Smooth muscle cell (in vitro differentiated cells): ENCODE measurements around the gene CPT1A. TPM values are rescaled to one million over a fixed set of nuclear protein-coding genes. Genes with fewer than 3 reads are reported as not detected.

ENCODE experiments used
- DNase-seq: peaks from one replicate; lab custom pipeline; 2025; ENCODE audit not compliant: unreplicated experiment; lab: John Stamatoyannopoulos, UW
- H2AFZ ChIP-seq: fragments of 200-600 bp; sonication (generic); 2 replicates; pipeline ENCODE4 v1.6.0; 2016; ENCODE audit warnings: antibody characterized with exemption, low read depth, mild to moderate bottlenecking
- H3F3A ChIP-seq: fragments of 200-600 bp; sonication (generic); 2 replicates; pipeline ENCODE4 v1.6.0; 2017; ENCODE audit warnings: antibody characterized with exemption, low read depth
- H3K27ac ChIP-seq: fragments of 200-600 bp; sonication (generic); 2 replicates; pipeline ENCODE4 v1.5.1; 2016; ENCODE audit warnings: low read depth, mild to moderate bottlenecking
- H3K27me3 ChIP-seq: fragments of 200-600 bp; sonication (generic); 2 replicates; pipeline ENCODE4 v1.6.1; 2016; ENCODE audit warnings: low read depth, mild to moderate bottlenecking
- H3K36me3 ChIP-seq: fragments of 200-600 bp; sonication (generic); 2 replicates; pipeline ENCODE4 v1.5.1; 2016; ENCODE audit warnings: low read depth
- H3K4me1 ChIP-seq: fragments of 200-600 bp; sonication (generic); 2 replicates; pipeline ENCODE4 v1.5.1; 2016; ENCODE audit warnings: low read depth
- H3K4me2 ChIP-seq: fragments of 200-600 bp; sonication (generic); 2 replicates; pipeline ENCODE4 v1.6.0; 2016; ENCODE audit warnings: mild to moderate bottlenecking
- H3K4me3 ChIP-seq: fragments of 200-600 bp; sonication (generic); 2 replicates; pipeline ENCODE4 v1.5.1; 2016; ENCODE audit warnings: mild to moderate bottlenecking
- H3K79me2 ChIP-seq: fragments of 200-600 bp; sonication (generic); 2 replicates; pipeline ENCODE4 v1.6.0; 2016; ENCODE audit warnings: low read depth, mild to moderate bottlenecking
- H3K9ac ChIP-seq: fragments of 200-600 bp; sonication (generic); 2 replicates; pipeline ENCODE4 v1.6.0; 2016; ENCODE audit warnings: low read depth
- H3K9me3 ChIP-seq: fragments of 200-600 bp; sonication (generic); replicated peaks from 2 replicates; pipeline ENCODE4 v1.5.1; 2016; ENCODE audit warnings: low read depth
- H4K20me1 ChIP-seq: fragments of 200-600 bp; sonication (generic); 2 replicates; pipeline ENCODE4 v1.6.0; 2016; ENCODE audit warnings: low read depth
- WGBS: methylation state at CpG from one replicate; pipeline ENCODE4 v1.1.7; 2016; ENCODE audit warnings: low lambda C conversion rate; 5-methylcytosine and 5-hydroxymethylcytosine counted together
- polyA plus RNA-seq: library from polyadenylated mRNA; unstranded; fragments of >200 nt; fragmentation: Nextera tagmentation; extraction: Ambion mirVana; gene quantifications from 2 replicates; pipeline ENCODE4 v1.2.1, GENCODE V29; 2016
- total RNA-seq: library from RNA; depleted of rRNA; stranded (reverse); fragments of >200 nt; gene quantifications from 2 replicates; pipeline ENCODE4 v1.2.3, GENCODE V29; 2014
- TF ChIP-seq, protein P1 (sequence below): fragments of 200-600 bp; sonication (generic); IDR thresholded peaks from 2 replicates; pipeline ENCODE4 v1.5.1; 2017; ENCODE audit warnings: borderline replicate concordance, mild to moderate bottlenecking, antibody characterized with exemption; ENCODE audit not compliant: insufficient read depth, poor library complexity, severe bottlenecking

CPT1A gene
- total and polyA plus RNA-seq, 2 experiments from 2014 or later = 0.24 to 1.9 TPM

DNA sequence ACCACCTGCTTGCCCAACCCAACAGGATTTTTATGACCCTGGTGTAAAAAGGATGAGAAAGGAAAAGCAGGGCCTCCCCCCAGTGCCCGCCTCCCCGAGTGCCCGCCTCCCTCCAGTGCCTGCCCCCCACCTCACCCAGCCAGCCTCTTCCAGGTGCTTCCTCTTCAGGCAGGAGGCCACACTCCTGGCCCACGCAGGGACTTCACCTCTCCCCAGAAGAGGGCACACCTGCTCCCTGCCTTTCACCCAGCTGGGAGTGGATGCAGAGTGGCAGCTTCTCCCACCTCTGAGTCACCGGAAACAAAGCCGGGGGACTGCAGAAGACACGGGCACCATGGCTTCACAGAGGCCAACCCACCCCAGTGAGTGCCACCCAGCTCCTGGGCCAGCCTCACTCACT lies 16.1 kb downstream of the CPT1A start:
- no peaks in the 10 kb centered on the region for H3K79me2 ChIP-seq
- no peaks in the 10 kb centered on the region for H4K20me1 ChIP-seq
- WGBS = 70% methylated on average over 5 of the region's 7 CpGs

DNA sequence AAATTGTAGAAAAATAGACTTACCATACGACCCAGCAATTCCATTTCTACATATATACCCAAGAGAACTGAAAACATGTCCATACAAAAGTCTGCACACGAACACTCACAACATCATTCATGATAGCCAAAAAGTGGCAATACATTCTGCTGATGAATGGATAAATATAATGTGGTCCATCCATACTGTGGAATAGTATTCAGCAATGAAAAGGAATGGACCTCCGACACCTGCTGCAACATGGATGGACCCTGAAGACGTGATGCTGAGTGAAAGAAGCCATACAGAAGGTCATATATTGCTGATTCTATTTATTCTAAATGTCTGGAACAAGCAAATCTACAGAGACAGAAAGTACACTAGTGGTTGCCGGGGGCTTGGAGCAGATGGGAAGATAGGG lies 19.2 kb downstream of the CPT1A start:
- Histone ChIP-seq H3K36me3 (no peaks in the 10 kb centered on the region), H4K20me1 (no peaks in the 10 kb centered on the region), H2AFZ (no peak overlapping the region), H3F3A (no peaks in the 10 kb centered on the region), H3K4me1 (no peaks in the 10 kb centered on the region), H3K4me3 (no peak overlapping the region), H3K9ac (no peak overlapping the region), H3K4me2 (no peak overlapping the region), H3K9me3 (no peaks in the 10 kb centered on the region), H3K27ac (no peak overlapping the region), H3K79me2 (no peaks in the 10 kb centered on the region), H3K27me3 (no peaks in the 10 kb centered on the region)
- no peak for DNase-seq
- TF ChIP-seq, protein P1, sequence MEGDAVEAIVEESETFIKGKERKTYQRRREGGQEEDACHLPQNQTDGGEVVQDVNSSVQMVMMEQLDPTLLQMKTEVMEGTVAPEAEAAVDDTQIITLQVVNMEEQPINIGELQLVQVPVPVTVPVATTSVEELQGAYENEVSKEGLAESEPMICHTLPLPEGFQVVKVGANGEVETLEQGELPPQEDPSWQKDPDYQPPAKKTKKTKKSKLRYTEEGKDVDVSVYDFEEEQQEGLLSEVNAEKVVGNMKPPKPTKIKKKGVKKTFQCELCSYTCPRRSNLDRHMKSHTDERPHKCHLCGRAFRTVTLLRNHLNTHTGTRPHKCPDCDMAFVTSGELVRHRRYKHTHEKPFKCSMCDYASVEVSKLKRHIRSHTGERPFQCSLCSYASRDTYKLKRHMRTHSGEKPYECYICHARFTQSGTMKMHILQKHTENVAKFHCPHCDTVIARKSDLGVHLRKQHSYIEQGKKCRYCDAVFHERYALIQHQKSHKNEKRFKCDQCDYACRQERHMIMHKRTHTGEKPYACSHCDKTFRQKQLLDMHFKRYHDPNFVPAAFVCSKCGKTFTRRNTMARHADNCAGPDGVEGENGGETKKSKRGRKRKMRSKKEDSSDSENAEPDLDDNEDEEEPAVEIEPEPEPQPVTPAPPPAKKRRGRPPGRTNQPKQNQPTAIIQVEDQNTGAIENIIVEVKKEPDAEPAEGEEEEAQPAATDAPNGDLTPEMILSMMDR = no peak
- 94% methylated on average over 5 of the region's 5 CpGs for WGBS

More for the DNA sequence above, 16.1 kb downstream of the CPT1A start:
- Histone ChIP-seq H3K9ac (no peak overlapping the region), H3K27ac (no peak overlapping the region), H3K27me3 (no peaks in the 10 kb centered on the region), H2AFZ (no peak overlapping the region), H3K4me3 (no peak overlapping the region), H3K9me3 (no peaks in the 10 kb centered on the region), H3K36me3 (no peaks in the 10 kb centered on the region), H3F3A (no peaks in the 10 kb centered on the region), H3K4me2 (no peak overlapping the region), H3K4me1 (no peaks in the 10 kb centered on the region)
- TF ChIP-seq, protein P1 = no peak
- DNase-seq = no peak

DNA sequence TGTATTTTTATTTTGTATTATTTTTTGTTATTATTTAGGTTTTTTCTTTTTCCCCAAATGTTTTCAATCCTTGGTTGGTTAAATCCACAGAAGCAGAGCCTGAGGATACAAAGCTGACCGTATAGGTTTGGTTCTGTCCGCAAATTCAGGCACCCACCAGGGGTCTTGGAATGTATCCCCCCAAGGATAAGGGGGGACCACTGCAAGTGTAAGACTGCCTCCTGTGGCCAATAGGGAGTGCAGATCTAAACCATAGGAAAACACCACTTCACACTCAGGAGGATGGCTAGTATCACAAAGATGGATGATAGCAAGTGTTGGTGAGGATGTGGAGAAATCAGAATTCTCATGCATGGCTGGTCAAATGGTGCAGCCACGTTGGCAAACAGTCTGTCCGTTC lies 20.0 kb downstream of the CPT1A start:
- Histone ChIP-seq H3K36me3 (no peaks in the 10 kb centered on the region), H3K27me3 (no peaks in the 10 kb centered on the region), H3F3A (no peaks in the 10 kb centered on the region), H3K4me3 (no peak overlapping the region), H3K9ac (no peak overlapping the region), H3K4me2 (no peak overlapping the region), H2AFZ (no peak overlapping the region), H3K27ac (no peak overlapping the region), H3K79me2 (no peaks in the 10 kb centered on the region), H3K4me1 (no peaks in the 10 kb centered on the region), H4K20me1 (no peaks in the 10 kb centered on the region), H3K9me3 (no peaks in the 10 kb centered on the region)
- TF ChIP-seq, protein P1 = no peak
- no peak for DNase-seq
- 66% methylated on average over 4 of the region's 4 CpGs for WGBS

DNA sequence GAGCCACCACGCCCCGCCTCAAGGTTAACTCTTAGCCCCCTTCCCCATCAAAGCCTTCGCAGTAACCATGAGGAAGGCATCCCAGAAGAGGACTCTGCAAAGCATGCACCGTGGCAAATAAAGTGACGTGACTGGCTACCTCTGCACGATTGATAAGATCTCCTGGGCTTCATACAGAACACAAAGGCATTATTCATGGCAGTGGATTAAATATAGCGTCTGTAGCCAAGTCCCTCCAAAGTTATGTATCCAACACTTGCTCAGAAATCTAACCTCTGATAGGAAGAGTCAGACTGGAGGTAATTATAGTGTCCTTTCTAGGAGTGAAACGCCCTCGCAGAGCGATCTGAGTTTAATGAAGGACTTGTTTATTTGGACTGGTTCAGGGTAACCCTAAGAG lies 22.4 kb downstream of the CPT1A start:
- Histone ChIP-seq H4K20me1 (no peaks in the 10 kb centered on the region), H3K9me3 (no peaks in the 10 kb centered on the region), H3K4me1 (no peaks in the 10 kb centered on the region), H3F3A (no peaks in the 10 kb centered on the region), H3K27ac (no peak overlapping the region), H3K4me2 (no peak overlapping the region), H3K9ac (no peak overlapping the region), H3K4me3 (no peak overlapping the region), H2AFZ (no peak overlapping the region), H3K36me3 (no peaks in the 10 kb centered on the region), H3K79me2 (no peaks in the 10 kb centered on the region), H3K27me3 (no peaks in the 10 kb centered on the region)
- TF ChIP-seq, protein P1 = no peak
- WGBS = 84% methylated on average over 10 of the region's 10 CpGs
- DNase-seq = no peak
